GM04504 (cell line): ENCODE data around the gene HSBP1.

ENCODE experiments used
- DNase-seq: peaks from one replicate; pipeline ENCODE4 v3.0.0-alpha.2; 2012; ENCODE audit warnings: low read depth

Gene HSBP1

DNA sequence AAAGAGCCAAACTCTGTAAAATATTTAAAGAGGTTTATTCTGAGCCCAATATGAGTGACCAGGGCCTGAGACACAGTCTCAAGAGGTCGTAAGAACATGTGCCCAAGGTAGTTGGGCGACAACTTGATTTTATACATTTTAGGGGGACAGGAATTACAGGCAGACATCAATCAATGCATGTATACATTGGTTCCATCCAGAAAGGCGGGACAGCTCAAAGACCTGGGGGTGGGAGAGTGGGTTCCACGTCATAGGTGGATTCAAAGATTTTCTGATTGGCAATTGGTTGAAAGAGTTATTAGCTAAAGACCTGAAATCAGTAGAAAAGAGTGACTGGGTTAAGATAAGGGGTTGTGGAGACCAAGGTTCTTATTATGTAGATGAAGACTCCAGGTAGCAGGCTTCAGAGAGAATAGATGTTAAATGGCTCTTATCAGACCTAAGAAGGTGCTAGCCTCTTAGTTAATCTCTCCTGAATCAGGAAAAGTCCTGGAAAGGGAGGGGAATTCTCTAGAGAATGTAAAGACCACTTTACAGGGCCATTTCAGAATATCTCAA lies 32.4 kb downstream of the HSBP1 start:
- no peak for DNase-seq

DNA sequence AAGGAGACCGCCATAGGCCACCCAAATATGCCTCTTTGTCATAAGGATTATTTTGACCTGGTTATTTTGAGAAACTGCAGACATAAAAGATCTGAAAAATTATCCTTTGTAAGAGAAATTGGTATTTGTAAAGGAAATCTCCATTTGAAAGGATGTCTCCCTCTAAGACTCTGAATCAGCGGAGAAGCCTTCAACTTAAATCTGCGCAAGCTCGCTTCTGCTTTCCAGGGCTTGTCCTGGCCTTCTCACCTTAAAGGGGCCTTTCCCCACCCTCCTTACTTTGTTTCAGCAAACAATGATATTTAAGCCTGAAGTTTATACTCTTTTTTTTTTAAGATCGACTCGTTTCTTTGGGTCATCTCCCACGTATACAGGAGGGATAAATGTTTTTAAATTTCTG lies 34.5 kb downstream of the HSBP1 start:
- no peak for DNase-seq

DNA sequence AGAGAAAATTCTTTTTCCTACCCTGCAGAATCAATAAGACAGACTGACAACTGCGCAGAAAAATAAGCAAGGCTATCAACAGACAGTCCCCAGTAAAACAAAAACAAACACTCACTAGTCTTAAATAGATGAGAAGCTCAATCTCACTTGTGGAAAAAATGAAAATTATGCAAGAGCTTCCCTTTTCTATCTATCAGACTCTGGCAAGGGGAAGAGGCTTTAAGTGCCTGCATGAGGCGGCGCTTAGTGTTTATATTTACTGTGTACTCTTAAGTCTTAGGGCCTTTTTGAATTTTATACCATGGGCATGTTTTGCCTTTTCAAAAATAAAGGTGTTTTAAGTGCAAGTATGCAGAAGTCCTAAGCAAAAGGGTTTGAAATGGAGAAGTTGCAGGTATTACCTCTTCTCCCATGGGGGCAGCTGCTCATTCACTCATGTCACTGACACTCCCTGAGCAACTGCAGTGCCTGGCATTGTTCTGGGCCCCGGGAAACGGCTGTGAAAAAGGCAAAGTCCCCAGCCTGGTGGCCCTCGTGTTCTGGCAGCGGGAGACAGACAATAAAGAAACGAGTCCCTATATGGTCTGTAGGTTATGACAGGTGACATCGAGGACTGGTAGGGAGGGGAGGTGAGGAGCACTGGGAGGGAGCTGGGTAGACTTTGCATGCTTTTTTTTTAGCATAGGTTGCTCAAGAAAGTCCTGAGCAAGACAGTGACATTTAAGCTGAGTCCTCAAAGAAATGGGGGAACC lies 35.2 kb downstream of the HSBP1 start:
- no peak for DNase-seq

DNA sequence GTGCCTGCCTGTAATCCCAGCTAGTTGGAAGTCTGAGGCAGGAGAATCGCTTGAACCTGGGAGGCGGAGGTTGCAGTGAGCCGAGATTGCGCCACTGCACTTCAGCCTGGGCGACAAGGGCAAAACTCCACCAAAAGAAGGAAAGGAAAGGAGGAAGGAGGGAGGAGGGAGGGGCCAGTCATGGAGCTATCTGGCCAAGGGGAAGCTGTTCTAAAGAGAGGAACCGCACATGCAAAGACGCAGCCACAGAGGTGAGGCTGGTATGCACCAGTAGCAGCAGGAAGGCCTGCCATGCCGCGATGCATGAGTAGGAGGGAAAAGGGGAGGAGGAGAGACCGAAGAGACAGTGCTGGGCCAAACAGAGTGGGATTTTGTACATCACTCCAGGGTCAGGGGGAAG lies 35.9 kb downstream of the HSBP1 start:
- no peak for DNase-seq

DNA sequence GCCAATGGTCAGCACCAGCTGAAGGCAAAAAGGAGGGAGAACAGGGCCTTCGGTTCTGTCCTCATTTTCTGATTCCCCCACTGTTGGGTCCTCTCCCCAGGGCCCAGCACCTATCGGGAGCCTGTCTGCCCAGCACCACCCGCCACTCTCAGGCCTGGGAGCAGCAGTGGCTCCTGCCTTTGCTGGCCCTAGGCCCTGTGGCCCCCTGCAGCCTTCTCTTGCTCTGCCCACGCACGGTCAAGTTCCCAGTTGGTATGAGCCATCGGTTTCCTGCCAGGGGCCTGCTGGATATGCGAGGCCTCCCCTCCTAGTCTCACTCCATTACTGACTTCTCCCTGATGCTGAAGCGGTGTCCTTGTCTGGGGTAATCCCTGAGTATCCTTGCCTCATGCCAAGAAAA lies 37.5 kb downstream of the HSBP1 start:
- no peak for DNase-seq

DNA sequence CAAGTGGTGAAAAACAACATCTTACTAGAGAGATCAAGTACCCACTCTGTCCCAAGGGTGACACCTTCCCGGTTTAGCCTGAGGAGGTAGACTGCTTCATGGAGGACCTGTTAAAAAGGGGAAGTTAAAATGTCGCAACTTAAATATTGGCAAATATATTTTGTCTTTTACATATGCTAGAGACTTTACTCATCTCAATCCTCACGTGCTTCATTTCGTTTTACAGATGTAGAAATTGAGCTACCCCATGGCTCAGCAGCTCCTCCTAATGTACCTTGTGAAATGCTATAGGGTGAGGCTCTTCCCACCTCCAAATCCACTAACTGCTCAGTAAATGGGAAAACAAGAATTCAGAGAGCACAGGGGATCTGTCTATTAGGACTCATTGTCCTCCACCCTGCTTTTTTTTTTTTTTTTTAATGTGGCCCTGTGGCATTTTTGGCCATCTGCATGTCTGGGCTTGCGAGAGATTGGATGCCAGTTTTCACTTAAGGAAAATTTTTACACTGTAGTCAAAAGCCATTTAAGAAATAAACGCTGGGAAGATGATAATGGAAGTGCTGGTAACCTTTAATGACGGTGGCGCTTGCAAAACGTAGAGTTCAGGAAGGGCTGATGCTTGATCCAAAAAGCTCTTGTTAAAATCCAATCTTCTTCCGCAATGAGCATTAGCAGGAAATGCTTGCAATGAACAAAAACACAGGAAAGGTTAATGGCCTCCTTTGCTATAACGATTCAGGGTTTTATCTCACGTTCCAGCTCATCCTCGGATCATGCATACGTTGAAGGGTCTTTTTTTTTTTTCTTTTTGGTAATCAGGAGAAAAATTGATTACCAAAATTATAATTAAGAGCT lies 39.8 kb downstream of the HSBP1 start:
- DNase-seq: no peak

DNA sequence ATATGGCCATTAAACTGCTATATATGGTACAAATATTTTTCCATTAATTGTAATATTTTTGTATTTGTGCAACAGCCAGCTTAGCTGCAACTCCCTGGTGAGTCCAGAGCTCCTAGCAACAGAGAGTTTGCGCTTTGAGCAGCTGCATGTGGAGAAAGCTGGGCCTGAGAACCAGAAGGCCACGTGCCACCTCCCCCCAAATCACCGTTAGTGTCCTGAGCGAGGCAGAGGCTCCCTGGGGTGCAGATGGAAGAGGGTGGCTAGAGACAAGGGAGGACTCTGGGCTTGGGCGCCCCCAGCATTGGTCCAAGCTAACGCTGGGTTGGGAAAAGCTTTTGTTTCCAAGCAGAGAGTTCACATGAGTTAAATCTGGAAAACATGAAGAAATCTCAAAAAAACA lies 41.6 kb downstream of the HSBP1 start:
- DNase-seq: no peak

DNA sequence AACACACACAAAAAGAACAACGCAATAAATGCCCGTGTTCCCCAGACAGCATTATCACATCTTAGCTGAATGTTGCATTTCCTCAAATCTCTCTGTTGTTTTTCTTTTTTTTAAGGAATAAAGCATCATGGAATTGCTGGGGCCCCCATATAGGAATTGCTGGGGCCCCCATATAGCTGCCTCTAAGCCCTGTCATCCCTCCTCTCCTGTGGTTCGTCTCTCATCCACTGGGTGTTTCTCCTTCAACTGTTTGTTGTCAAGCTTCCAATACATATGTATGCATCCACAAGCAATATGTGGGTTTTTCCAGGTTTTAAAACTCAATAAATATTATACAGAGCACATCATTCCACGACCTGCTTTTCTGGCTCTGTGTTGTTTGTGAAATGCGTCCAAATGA lies 43.2 kb downstream of the HSBP1 start:
- no peak for DNase-seq

DNA sequence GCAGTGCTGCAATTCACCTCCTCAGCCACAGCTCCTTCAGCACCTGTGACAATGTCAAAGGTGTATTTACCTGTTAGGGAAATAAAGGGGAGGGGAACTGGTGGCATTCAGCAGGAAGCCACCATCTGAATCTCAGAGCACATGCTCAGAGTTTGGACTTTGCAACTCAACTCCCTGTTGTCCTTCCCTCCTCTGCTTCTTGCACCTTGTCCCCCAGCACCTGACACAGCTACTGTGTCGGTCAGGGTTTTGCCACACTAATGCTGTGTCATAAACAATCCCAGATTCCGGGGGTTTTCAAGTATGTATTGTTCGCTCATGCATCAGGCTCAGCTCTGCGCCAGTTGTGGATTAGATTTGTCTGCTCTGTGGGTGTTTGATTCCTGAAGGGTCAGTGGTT lies 43.7 kb downstream of the HSBP1 start:
- no peak for DNase-seq

DNA sequence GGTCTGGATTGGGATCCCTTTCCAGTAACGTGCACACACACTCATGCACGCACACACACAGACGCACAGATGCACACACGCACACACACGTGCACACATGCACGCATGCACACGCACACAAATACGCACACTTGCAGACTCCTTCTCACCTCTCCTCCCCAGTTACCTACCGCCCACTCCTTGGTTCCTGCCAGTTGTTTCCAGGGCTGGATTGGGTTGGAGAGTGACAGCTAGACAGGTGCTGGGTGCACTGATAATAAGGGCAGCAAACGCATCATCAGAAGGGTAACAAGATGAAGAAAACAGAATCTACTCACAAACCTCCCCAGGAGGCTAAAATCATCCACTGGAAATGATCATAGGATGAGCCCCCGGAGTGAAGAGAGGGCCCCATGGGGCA lies 45.0 kb downstream of the HSBP1 start:
- no peak for DNase-seq

DNA sequence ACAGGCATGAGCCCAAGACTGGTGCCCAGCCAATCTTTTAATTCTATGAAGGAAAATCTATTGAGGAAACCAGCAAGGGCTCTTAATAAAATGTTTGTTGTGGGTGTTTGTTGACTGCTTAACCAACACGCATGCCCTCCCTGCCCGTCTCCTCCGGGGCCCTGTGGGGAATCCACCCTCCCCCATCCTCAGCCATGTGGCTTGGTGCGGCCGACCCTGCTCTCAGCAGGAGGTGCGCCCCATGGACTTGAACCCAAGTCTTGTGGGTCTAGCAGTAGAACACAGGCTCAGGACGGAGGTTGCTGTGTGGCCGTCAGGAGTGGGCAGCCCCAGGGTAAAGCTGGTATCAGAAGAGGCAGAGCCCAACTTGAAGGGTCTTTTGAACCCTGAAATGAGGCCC lies 46.1 kb downstream of the HSBP1 start:
- DNase-seq: no peak

DNA sequence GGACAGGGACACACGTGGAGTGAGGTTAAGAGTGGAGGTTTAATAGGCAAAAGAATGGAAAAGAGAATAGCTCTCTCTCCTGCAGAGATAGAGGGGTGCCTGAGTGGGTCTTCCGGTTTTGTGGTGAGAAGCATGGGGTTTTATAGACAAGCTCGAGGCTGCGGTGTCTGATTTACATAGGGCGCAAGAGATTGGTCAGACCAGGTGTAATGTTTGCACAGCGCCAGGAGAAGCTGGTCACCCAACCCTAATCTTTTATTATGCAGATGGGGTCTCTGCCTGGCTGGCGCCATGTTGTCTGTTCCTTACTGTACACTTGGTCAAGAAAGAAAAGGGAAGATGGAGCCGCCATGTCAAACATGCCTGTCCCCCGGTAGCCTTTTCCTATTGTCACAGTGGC lies 46.6 kb downstream of the HSBP1 start:
- no peak for DNase-seq

DNA sequence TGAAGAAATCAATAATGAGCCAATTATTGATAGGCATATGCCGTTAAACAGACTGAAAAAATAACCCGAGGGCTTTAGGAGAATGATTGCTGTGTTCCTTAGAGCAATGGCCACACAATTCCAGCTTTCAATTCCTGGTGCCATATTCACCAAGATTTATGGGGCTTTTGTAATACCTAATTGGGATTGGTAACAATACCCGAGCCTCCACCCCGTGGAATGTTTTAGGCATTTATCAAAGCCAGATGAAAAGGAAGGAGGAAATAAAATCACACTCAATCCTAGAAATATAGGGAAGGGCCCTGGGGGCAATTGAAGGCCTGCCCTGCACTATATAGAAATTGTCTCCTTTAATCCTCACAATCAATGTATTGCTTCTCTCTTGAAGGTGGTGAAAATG lies 49.0 kb downstream of the HSBP1 start:
- DNase-seq: no peak

DNA sequence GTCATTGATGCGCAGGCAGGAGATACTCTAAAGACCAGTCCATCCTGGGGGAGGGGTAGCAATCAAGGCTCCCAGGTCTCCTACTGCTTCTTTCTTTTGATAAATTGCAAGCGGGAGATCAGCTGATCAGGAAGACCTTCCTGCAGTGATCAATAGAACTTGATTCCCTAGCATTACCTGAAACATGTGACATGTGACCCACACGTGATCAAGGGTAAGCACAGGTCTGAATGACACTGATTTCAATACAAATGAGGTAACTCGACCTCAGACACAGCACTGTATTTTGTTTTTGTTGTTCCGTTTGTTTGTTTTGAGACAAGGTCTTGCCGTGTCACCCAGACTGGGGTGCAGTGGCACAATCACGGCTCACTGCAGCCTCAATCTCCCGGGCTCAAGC lies 51.5 kb downstream of the HSBP1 start:
- no peak for DNase-seq

DNA sequence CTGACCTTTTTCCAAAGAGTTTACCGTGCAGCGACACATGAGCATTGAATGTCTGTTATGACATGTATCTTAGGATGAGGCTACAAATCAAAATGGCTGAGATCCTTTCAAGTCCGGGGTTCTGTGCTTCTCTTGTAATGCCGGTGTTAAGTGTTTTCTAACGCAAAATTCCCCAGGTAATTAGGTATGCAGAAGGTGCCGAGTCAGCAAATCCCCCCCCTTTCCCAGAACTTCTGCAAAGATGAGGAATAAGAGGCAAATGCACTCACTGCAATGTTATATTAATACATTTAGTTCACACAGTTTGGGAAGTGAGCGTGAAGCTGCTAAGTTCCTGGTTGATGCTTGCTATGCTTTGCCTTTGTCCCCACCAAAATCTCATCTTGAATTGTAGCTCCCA lies 54.9 kb downstream of the HSBP1 start:
- DNase-seq: no peak

DNA sequence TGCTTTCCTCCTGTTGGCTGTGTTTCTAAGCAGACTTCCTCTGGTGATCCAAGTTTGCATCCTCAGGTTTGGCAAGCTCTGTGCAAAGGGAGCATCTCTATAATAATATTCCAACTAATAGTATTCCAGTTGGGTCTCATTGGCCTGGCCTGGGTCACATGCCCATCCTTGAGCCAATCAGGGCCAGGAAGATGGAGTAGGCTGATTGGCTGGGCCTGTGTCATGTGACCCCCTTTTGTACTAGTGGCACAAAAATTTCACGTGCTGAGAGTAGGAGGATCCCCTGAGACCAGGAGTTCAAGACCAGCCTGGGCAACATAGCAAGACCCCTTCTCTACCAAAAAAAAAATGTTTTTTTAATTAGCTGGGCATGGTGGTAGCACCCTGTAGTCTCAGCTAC lies 55.9 kb downstream of the HSBP1 start:
- DNase-seq: no peak
